GM12878 (cell line): ENCODE data around the gene SEC11A. TPM values are rescaled to one million over a fixed set of nuclear protein-coding genes. Genes with fewer than 3 reads are reported as not detected.

ENCODE experiments used
- ATAC-seq: fragments of 200-7000 bp; cut with Tn5 transposase; 3 replicates; pipeline ENCODE4 v1.9.1; 2020; ENCODE audit warnings: mild to moderate bottlenecking, moderate library complexity
- BruUV-seq: library from RNA; stranded (reverse); fragments of 400-500 nt; replicated peaks from 2 replicates; lab custom pipeline; 2021; lab: Mats Ljungman, UMichigan
- CTCF ChIA-PET: fragments of 300-600 bp; sonication (Branson Sonifier 250); formaldehyde crosslinking; extraction: SDS; loops from one replicate; lab custom pipeline; 2021; ENCODE audit warnings: inconsistent platforms; lab: Yijun Ruan, JAX
- POLR2A ChIA-PET: fragments of 350-600 bp; formaldehyde crosslinking; extraction: SDS; loops from one replicate; lab custom pipeline; 2021; ENCODE audit warnings: inconsistent platforms; lab: Charles Lee
- RAD21 ChIA-PET: fragments of 300-600 bp; sonication (Branson Sonifier 250); formaldehyde crosslinking; loops from one replicate; lab custom pipeline; 2023; ENCODE audit warnings: antibody characterized with exemption; ENCODE audit not compliant: unreplicated experiment; lab: Charles Lee
- SMC1A ChIA-PET: fragments of 300-600 bp; sonication (Branson Sonifier 250); formaldehyde crosslinking; loops from one replicate; lab custom pipeline; 2023; ENCODE audit not compliant: unreplicated experiment, uncharacterized antibody; lab: Charles Lee
- DNase-seq: peaks from one replicate; pipeline ENCODE4 v3.0.0-alpha.2; 2011; ENCODE audit warnings: low read depth, low spot score
- FAIRE-seq: peaks from 3 replicates; lab custom pipeline; 2011; peaks lifted over from hg19 to GRCh38; lab: Jason Lieb, UNC
- H2AFZ ChIP-seq: 2 replicates; pipeline ENCODE4 v1.6.0; 2011; ENCODE audit warnings: low read depth, low read length, control low read depth; ENCODE audit not compliant: control insufficient read depth
- H3K27ac ChIP-seq: 2 replicates; pipeline ENCODE4 v1.5.1; 2011; ENCODE audit warnings: control low read depth; ENCODE audit not compliant: control insufficient read depth, insufficient read depth
- H3K27me3 ChIP-seq, 2 experiments: replicated peaks in 1 of 2; 2 replicates each; pipeline versions ENCODE4 v1.6.0 to v1.6.1; 2011; ENCODE audit warnings: low read length in 1 of 2; ENCODE audit not compliant: control insufficient read depth in 2 of 2, insufficient read depth in 2 of 2
- H3K36me3 ChIP-seq, 2 experiments: 2 replicates each; pipeline ENCODE4 v1.5.1; 2011; ENCODE audit warnings: low read length in 1 of 2; ENCODE audit not compliant: control insufficient read depth in 2 of 2, insufficient read depth in 2 of 2
- H3K4me1 ChIP-seq: 2 replicates; pipeline ENCODE4 v1.6.1; 2011; ENCODE audit warnings: mild to moderate bottlenecking, low read length, moderate library complexity, mixed read lengths; ENCODE audit not compliant: control insufficient read depth, insufficient read depth
- H3K4me2 ChIP-seq: 2 replicates; pipeline ENCODE4 v1.6.0; 2011; ENCODE audit warnings: control low read depth; ENCODE audit not compliant: control insufficient read depth, insufficient read depth
- H3K4me3 ChIP-seq: fragments of 200-600 bp; sonication (generic); 2 replicates; pipeline ENCODE4 v1.5.1; 2016
- H3K79me2 ChIP-seq: 2 replicates; pipeline ENCODE4 v1.6.0; 2011; ENCODE audit warnings: low read length; ENCODE audit not compliant: control insufficient read depth, insufficient read depth
- H3K9ac ChIP-seq: 2 replicates; pipeline ENCODE4 v1.8.0; 2011; ENCODE audit warnings: low read length, control low read depth, mixed read lengths; ENCODE audit not compliant: control insufficient read depth, insufficient read depth
- H3K9me3 ChIP-seq: replicated peaks from 3 replicates; pipeline ENCODE4 v1.5.1; 2011; ENCODE audit warnings: mild to moderate bottlenecking, low read length; ENCODE audit not compliant: control insufficient read depth, insufficient read depth
- H4K20me1 ChIP-seq: 2 replicates; pipeline ENCODE4 v1.6.0; 2011; ENCODE audit not compliant: control insufficient read depth, insufficient read depth
- BACH1 ChIP-seq: fragments of 450-650 bp; IDR thresholded peaks from 2 replicates; pipeline ENCODE4 v1.6.1; 2017; ENCODE audit warnings: mild to moderate bottlenecking, borderline replicate concordance
- BHLHE40 ChIP-seq, 2 experiments: fragments of 450-650 bp in 1 of 2; IDR thresholded peaks; 2 replicates each; pipeline ENCODE4 v1.6.1; 2011 to 2017; ENCODE audit warnings: low read depth in 2 of 2, borderline replicate concordance in 1 of 2, improper control_type of control experiment in 1 of 2, low read length in 1 of 2, mild to moderate bottlenecking in 1 of 2
- DPF2 ChIP-seq: fragments of 450-650 bp; IDR thresholded peaks from 2 replicates; pipeline ENCODE4 v1.6.1; 2017; ENCODE audit warnings: mild to moderate bottlenecking
- EGR1 ChIP-seq, 2 experiments: IDR thresholded peaks; 1 replicate in 1 of 2; 2 replicates in 1 of 2; pipeline ENCODE4 v1.6.1; 2011 to 2012; ENCODE audit warnings: low read depth in 2 of 2, low read length in 2 of 2, borderline replicate concordance in 1 of 2, mild to moderate bottlenecking in 1 of 2, moderate library complexity in 1 of 2
- GATAD2B ChIP-seq: fragments of 450-650 bp; conservative IDR thresholded peaks from 2 replicates; pipeline ENCODE4 v1.6.1; 2017; ENCODE audit warnings: low read depth, mild to moderate bottlenecking, moderate library complexity
- HDAC6 ChIP-seq: fragments of 200-600 bp; sonication (generic); IDR thresholded peaks from one replicate; pipeline ENCODE4 v1.8.0; 2017; ENCODE audit warnings: antibody characterized with exemption; ENCODE audit not compliant: unreplicated experiment
- LARP7 ChIP-seq: fragments of 450-650 bp; IDR thresholded peaks from 2 replicates; pipeline ENCODE4 v1.6.1; 2017; ENCODE audit warnings: mild to moderate bottlenecking
- MTA2 ChIP-seq: fragments of 450-650 bp; IDR thresholded peaks from 2 replicates; pipeline ENCODE4 v1.6.1; 2016; ENCODE audit warnings: low read depth, mild to moderate bottlenecking, moderate library complexity
- NKRF ChIP-seq: fragments of 450-650 bp; conservative IDR thresholded peaks from 2 replicates; pipeline ENCODE4 v1.6.1; 2017; ENCODE audit warnings: mild to moderate bottlenecking, moderate library complexity
- POLR2A ChIP-seq: IDR thresholded peaks from 2 replicates; pipeline ENCODE4 v1.6.1; 2011; ENCODE audit warnings: low read depth, mild to moderate bottlenecking, low read length
- RB1 ChIP-seq: fragments of 450-650 bp; formaldehyde crosslinking; IDR thresholded peaks from 2 replicates; pipeline ENCODE4 v1.6.1; 2017; ENCODE audit warnings: mild to moderate bottlenecking, borderline replicate concordance
- RUNX3 ChIP-seq: IDR thresholded peaks from 2 replicates; pipeline ENCODE4 v1.6.1; 2012; ENCODE audit warnings: low read length, inconsistent platforms
- SMARCA5 ChIP-seq: fragments of 450-650 bp; IDR thresholded peaks from 2 replicates; pipeline ENCODE4 v1.6.1; 2017; ENCODE audit warnings: mild to moderate bottlenecking
- SMC3 ChIP-seq: IDR thresholded peaks from 2 replicates; pipeline ENCODE4 v1.6.1; 2011; ENCODE audit warnings: low read length, improper control_type of control experiment, borderline replicate concordance
- TCF3 ChIP-seq: IDR thresholded peaks from 2 replicates; pipeline ENCODE4 v1.6.1; 2012; ENCODE audit warnings: low read depth, mild to moderate bottlenecking, low read length, borderline replicate concordance; ENCODE audit not compliant: insufficient read depth
- ZNF217 ChIP-seq: fragments of 450-650 bp; IDR thresholded peaks from 2 replicates; pipeline ENCODE4 v1.6.1; 2017; ENCODE audit warnings: antibody characterized with exemption, mild to moderate bottlenecking
- WGBS: methylation state at CpG from one replicate; pipeline ENCODE4 v1.1.6; 2016; ENCODE audit warnings: low lambda C conversion rate; ENCODE audit not compliant: insufficient replicate concordance, insufficient coverage; ENCODE audit errors: missing lambda C conversion rate; 5-methylcytosine and 5-hydroxymethylcytosine counted together
- in situ Hi-C: fragments of 300-500 bp; cut with MboI; formaldehyde crosslinking; loops from 9 replicates; pipeline ENCODE4 v1.14.3; 2018; ENCODE audit warnings: mixed read lengths
- intact Hi-C: fragments of 100-400 bp; cut with micrococcal nuclease; formaldehyde crosslinking; loops from one replicate; pipeline ENCODE4 v1.14.2; 2022; ENCODE audit not compliant: unreplicated experiment
- polyA plus RNA-seq, 11 experiments: library from polyadenylated mRNA; depleted of rRNA in 4 of 11; unstranded in 6 of 11; stranded (reverse) in 5 of 11; fragments of >200 nt; fragmentation: Nextera tagmentation in 4 of 11; fragmentation: Illumina TruSeq in 1 of 11; extraction: Ambion mirVana in 4 of 11; extraction: Trizol in 1 of 11; gene quantifications; 1 replicate in 1 of 11; 2 replicates in 10 of 11; pipeline versions ENCODE4 v1.2.1 to v1.2.3, GENCODE V29; 2011 to 2016; ENCODE audit warnings: inconsistent platforms in 2 of 11, missing spikeins in 2 of 11, low read depth in 1 of 11
- total RNA-seq, 4 experiments: library from RNA; depleted of rRNA in 3 of 4; stranded (reverse); fragments of >200 nt in 3 of 4; fragmentation: Illumina TruSeq in 1 of 4; extraction: Trizol in 1 of 4; gene quantifications; 2 replicates each; pipeline versions ENCODE4 v1.2.1 to v1.2.3, GENCODE V29; 2013 to 2021
- TF ChIP-seq, protein P1 (sequence below): fragments of 450-650 bp; IDR thresholded peaks from 2 replicates; pipeline ENCODE4 v1.6.1; 2017; ENCODE audit warnings: mild to moderate bottlenecking, moderate library complexity

SEC11A gene
- total and polyA plus RNA-seq, 10 of the 15 experiments (the other 5 are each of a cell fraction or from before 2014, with no cell fraction given): 99.2 to 159 (median 143) TPM

GRCh38 chr15:84633311-84634227, 82.4 kb downstream of the SEC11A start:
- DNase-seq (no peak), FAIRE-seq (no peak), ATAC-seq (peak; percentile 67)
- in situ Hi-C loops (no loop called here), intact Hi-C loops (loop anchor here (2.0 kb wide), 1 partner anchor 35 kb away; no protein-coding TSS in a partner anchor)
- Histone ChIP-seq H3K4me2 (peak overlapping the region; percentile 84), H3K36me3 (no peaks in the 10 kb centered on the region), H3K79me2 (no peaks in the 10 kb centered on the region; the same call in 1 of the 2 replicates), H4K20me1 (no peaks in the 10 kb centered on the region), H2AFZ (peak overlapping the region; percentile 66), H3K27me3 (no peaks in the 10 kb centered on the region), H3K4me1 (peaks cover 9% of the 10 kb centered on the region), H3K9me3 (no peaks in the 10 kb centered on the region), H3K4me3 (peak overlapping the region; percentile 65), H3K27ac (peak overlapping the region; percentile 5; the same call in 1 of the 2 replicates), H3K9ac (peak overlapping the region; percentile 42; the same call in 1 of the 2 replicates)
- RAD21 ChIA-PET: interaction anchor here (0.6 to 0.8 kb wide), 2 partner anchors 32 to 94 kb away, joined by 3 to 4 read pairs; no protein-coding TSS in a partner anchor
- SMC1A ChIA-PET: interaction anchor here (1.3 to 2.5 kb wide), 4 partner anchors 18 to 35 kb away, joined by 3 to 11 read pairs (median 5); no protein-coding TSS in a partner anchor
- CTCF ChIA-PET: interaction anchor here (1.1 to 1.9 kb wide), 3 partner anchors 20 to 35 kb away, joined by 5 to 8 read pairs (median 6); partner anchors contain the start of genes WDR73 and ZSCAN2
- BruUV-seq: no TSS peak
- WGBS: 1% methylated on average over 105 of the region's 105 CpGs
- POLR2A ChIA-PET: interaction anchor here (0.6 kb wide), 1 partner anchor 14 kb away, joined by 5 read pairs; no protein-coding TSS in a partner anchor
- peak in 1 of 2 experiments; percentile 14; a peak in 1 of 3 replicates for TF ChIP-seq EGR1 (IDR thresholded peaks at IDR 0.05; ENCODE audit: borderline replicate concordance in 1 of 2, low read depth in 2 of 2, low read length in 2 of 2)
- no peak for TF ChIP-seq SMC3
- TF ChIP-seq LARP7: peak; percentile 88
- peak; percentile 67; the same call in 1 of the 2 replicates for TF ChIP-seq NKRF
- TF ChIP-seq, protein P1, sequence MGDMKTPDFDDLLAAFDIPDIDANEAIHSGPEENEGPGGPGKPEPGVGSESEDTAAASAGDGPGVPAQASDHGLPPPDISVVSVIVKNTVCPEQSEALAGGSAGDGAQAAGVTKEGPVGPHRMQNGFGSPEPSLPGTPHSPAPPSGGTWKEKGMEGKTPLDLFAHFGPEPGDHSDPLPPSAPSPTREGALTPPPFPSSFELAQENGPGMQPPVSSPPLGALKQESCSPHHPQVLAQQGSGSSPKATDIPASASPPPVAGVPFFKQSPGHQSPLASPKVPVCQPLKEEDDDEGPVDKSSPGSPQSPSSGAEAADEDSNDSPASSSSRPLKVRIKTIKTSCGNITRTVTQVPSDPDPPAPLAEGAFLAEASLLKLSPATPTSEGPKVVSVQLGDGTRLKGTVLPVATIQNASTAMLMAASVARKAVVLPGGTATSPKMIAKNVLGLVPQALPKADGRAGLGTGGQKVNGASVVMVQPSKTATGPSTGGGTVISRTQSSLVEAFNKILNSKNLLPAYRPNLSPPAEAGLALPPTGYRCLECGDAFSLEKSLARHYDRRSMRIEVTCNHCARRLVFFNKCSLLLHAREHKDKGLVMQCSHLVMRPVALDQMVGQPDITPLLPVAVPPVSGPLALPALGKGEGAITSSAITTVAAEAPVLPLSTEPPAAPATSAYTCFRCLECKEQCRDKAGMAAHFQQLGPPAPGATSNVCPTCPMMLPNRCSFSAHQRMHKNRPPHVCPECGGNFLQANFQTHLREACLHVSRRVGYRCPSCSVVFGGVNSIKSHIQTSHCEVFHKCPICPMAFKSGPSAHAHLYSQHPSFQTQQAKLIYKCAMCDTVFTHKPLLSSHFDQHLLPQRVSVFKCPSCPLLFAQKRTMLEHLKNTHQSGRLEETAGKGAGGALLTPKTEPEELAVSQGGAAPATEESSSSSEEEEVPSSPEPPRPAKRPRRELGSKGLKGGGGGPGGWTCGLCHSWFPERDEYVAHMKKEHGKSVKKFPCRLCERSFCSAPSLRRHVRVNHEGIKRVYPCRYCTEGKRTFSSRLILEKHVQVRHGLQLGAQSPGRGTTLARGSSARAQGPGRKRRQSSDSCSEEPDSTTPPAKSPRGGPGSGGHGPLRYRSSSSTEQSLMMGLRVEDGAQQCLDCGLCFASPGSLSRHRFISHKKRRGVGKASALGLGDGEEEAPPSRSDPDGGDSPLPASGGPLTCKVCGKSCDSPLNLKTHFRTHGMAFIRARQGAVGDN: peak; percentile 24; the same call in 1 of the 2 replicates
- peak; percentile 83 for TF ChIP-seq ZNF217
- peak; percentile 58; the same call in 1 of the 2 replicates for TF ChIP-seq BACH1
- no peak for TF ChIP-seq MTA2
- no peak for TF ChIP-seq RB1
- peak; percentile 69 for TF ChIP-seq HDAC6
- TF ChIP-seq BHLHE40 (IDR thresholded peaks at IDR 0.05; ENCODE audit: borderline replicate concordance in 1 of 2, low read depth in 2 of 2, low read length in 1 of 2): peak in 1 of 2 experiments; percentile 45; a peak in 1 of 4 replicates
- peak; percentile 46 for TF ChIP-seq RUNX3
- TF ChIP-seq DPF2: peak; percentile 37
- peak; percentile 64; the same call in 1 of the 2 replicates for TF ChIP-seq GATAD2B
- 0 out of 2 replicates have a peak, but pooled peaks have one; percentile 17 for TF ChIP-seq TCF3
- peak; percentile 54 for TF ChIP-seq POLR2A
- peak; percentile 47; the same call in 1 of the 2 replicates for TF ChIP-seq SMARCA5
